ENCODE data around the gene CCR7.

CCR7 gene

DNA sequence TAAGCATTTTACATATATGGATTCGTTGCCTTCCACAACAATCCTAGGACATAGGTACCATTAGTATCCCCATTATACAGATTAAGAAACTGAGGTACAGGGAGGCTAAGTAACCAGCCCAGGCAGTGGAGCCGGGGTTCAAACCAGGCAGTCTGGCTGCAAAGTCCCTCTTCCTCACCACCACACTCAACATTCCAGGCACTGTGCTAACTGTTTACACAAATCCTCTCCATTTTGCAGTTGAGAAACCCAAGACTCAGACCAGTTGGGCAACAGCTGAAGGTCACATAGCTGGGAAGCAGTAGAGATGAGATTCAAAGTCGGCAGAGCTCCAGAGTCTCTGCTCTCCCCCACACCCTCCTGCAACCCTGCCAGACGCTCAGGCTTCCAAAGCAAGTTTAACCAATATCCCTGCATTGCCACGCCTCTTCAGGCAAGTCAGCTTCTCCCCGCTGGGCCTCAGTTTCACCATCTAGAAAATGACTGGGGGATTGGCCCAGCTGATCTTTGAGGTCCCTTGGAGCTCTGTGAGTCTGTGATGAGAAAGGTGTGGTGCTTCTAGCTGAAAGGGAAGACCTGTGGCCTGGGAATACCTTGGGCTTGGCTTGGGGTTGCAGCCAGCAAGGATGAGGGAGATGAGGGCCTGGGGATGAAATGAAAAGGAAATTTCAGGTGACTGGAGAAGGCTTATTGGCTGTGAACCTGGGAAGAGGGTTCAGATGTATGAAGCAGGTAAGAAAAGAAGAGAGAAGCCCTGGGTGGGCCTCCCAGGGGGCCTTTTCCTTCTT, 14.0 kb downstream of the CCR7 start:
- Histone ChIP-seq H3K4me1 (ENCODE audit: low read depth, poor library complexity, severe bottlenecking) (peaks cover 18% of the 10 kb centered on the region), H4K20me1 (ENCODE audit: insufficient read depth) (no peaks in the 10 kb centered on the region), H2AFZ (ENCODE audit: low read depth) (no peak overlapping the region), H3K79me2 (ENCODE audit: insufficient read depth, low read depth) (no peaks in the 10 kb centered on the region), H3K4me3 (IDR thresholded peaks at IDR 0.05; ENCODE audit: insufficient read depth, low read depth, low read length) (no peak overlapping the region), H3K36me3 (ENCODE audit: insufficient read depth) (no peaks in the 10 kb centered on the region), H3K9ac (no peak overlapping the region), H3K27ac (no peak overlapping the region), H3K27me3 (ENCODE audit: insufficient read depth, low read depth) (peaks cover 10% of the 10 kb centered on the region), H3K4me2 (no peak overlapping the region)
- no peak for TF ChIP-seq CTCF (conservative IDR thresholded peaks at IDR 0.05; ENCODE audit: low read depth, low read length)

- Histone ChIP-seq H3K27me3 (ENCODE audit: insufficient read depth, low read depth) (peaks cover 4% of the 10 kb centered on the region; the same call in 1 of the 2 replicates), H3K4me1 (ENCODE audit: low read depth, poor library complexity, severe bottlenecking) (peaks cover 18% of the 10 kb centered on the region), H3K27ac (no peak overlapping the region), H2AFZ (ENCODE audit: low read depth) (no peak overlapping the region), H4K20me1 (ENCODE audit: insufficient read depth) (no peaks in the 10 kb centered on the region), H3K79me2 (ENCODE audit: insufficient read depth, low read depth) (no peaks in the 10 kb centered on the region), H3K36me3 (ENCODE audit: insufficient read depth) (no peaks in the 10 kb centered on the region), H3K4me3 (IDR thresholded peaks at IDR 0.05; ENCODE audit: insufficient read depth, low read depth, low read length) (no peak overlapping the region), H3K9ac (no peak overlapping the region), H3K4me2 (no peak overlapping the region)
- no peak for TF ChIP-seq CTCF (conservative IDR thresholded peaks at IDR 0.05; ENCODE audit: low read depth, low read length)
Observed at GRCh38 chr17:40550608-40551007, 14.7 kb downstream of the CCR7 start.

GRCh38 chr17:40548982-40549685, 16.1 kb downstream of the CCR7 start:
- Histone ChIP-seq H2AFZ (ENCODE audit: low read depth) (no peak overlapping the region), H3K27me3 (ENCODE audit: insufficient read depth, low read depth) (no peaks in the 10 kb centered on the region; the same call in 1 of the 2 replicates), H3K9ac (no peak overlapping the region), H4K20me1 (ENCODE audit: insufficient read depth) (no peaks in the 10 kb centered on the region), H3K79me2 (ENCODE audit: insufficient read depth, low read depth) (no peaks in the 10 kb centered on the region), H3K36me3 (ENCODE audit: insufficient read depth) (no peaks in the 10 kb centered on the region), H3K4me2 (no peak overlapping the region), H3K4me1 (ENCODE audit: low read depth, poor library complexity, severe bottlenecking) (peaks cover 13% of the 10 kb centered on the region), H3K27ac (no peak overlapping the region), H3K4me3 (IDR thresholded peaks at IDR 0.05; ENCODE audit: insufficient read depth, low read depth, low read length) (no peak overlapping the region)
- no peak for TF ChIP-seq CTCF (conservative IDR thresholded peaks at IDR 0.05; ENCODE audit: low read depth, low read length)

DNA sequence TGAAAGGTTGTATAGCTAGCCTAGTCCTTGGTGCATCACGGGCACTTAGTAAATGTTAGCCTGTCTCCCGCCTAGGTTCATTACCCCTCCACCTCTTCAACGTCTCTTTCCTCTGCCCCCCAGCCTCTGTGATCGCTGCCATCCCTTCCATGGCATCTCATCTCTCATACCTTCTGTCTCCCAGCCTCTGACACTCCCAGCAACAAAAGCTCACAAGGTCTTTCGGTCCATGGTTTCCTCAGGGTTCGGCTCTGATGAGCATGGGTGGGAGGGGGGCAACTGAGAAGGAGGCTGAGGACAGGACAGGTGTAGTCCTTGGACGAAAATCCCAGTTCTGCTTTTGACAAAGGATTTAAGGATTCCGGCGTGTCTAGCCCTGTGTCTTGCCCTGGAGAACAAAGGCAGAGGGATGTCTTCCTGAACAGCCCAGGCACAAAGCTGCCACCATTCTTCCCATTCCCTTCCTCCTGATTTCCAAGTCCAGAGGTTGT, 16.7 kb downstream of the CCR7 start:
- H3K79me2 ChIP-seq (ENCODE audit: insufficient read depth, low read depth): no peaks in the 10 kb centered on the region
- no peak overlapping the region for H3K4me3 ChIP-seq (IDR thresholded peaks at IDR 0.05; ENCODE audit: insufficient read depth, low read depth, low read length)
- no peak overlapping the region for H3K4me2 ChIP-seq
- peaks cover 9% of the 10 kb centered on the region for H3K4me1 ChIP-seq (ENCODE audit: low read depth, poor library complexity, severe bottlenecking)
- H3K27me3 ChIP-seq (ENCODE audit: insufficient read depth, low read depth): no peaks in the 10 kb centered on the region; the same call in 1 of the 2 replicates
- no peak overlapping the region for H2AFZ ChIP-seq (ENCODE audit: low read depth)
- H3K36me3 ChIP-seq (ENCODE audit: insufficient read depth): no peaks in the 10 kb centered on the region
- no peak for TF ChIP-seq CTCF (conservative IDR thresholded peaks at IDR 0.05; ENCODE audit: low read depth, low read length)
- H4K20me1 ChIP-seq (ENCODE audit: insufficient read depth): no peaks in the 10 kb centered on the region
- H3K27ac ChIP-seq: no peak overlapping the region
- H3K9ac ChIP-seq: no peak overlapping the region

Data from KMS-11 (cell line).